ENCODE data around the gene PLEKHG3. TPM values are rescaled to one million over a fixed set of nuclear protein-coding genes. Genes with fewer than 3 reads are reported as not detected.

The PLEKHG3 gene
- total and polyA plus RNA-seq, 2 of the 4 experiments (the other 2 are of a cell fraction): 8.2 to 8.4 TPM

- Histone ChIP-seq H3K23ac (ENCODE audit: low read depth, low read length) (no peak overlapping the region), H3K9me1 (ENCODE audit: insufficient read depth, low read length) (peaks cover 4% of the 10 kb centered on the region; the same call in 1 of the 2 replicates), H3K4me3 (ENCODE audit: insufficient read depth, low read depth, low read length) (no peak overlapping the region), H3K18ac (ENCODE audit: low read depth, low read length) (no peak overlapping the region), H3K9ac (ENCODE audit: low read depth, low read length) (no peak overlapping the region), H4K91ac (ENCODE audit: insufficient read depth, low read depth, low read length) (no peak overlapping the region), H3K27ac (ENCODE audit: insufficient read depth, low read length) (no peak overlapping the region), H4K20me1 (ENCODE audit: insufficient read depth, low read length) (no peaks in the 10 kb centered on the region), H3K27me3 (ENCODE audit: control insufficient read depth, insufficient read depth, low read length) (no peaks in the 10 kb centered on the region), H2AFZ (replicated peaks; ENCODE audit: low read length, poor library complexity) (no peak overlapping the region), H3K79me1 (ENCODE audit: low read depth in 1 of 2, low read length in 2 of 2) (no peaks in the 10 kb centered on the region), H3K4me2 (ENCODE audit: low read depth, low read length) (no peak overlapping the region), H4K5ac (ENCODE audit: low read depth, low read length) (no peak overlapping the region), H3K36me3 (ENCODE audit: control insufficient read depth, insufficient read depth, low read length) (peaks cover 35% of the 10 kb centered on the region), H2BK20ac (ENCODE audit: low read depth, low read length) (no peak overlapping the region), H3K4ac (ENCODE audit: low read depth, low read length) (no peak overlapping the region), H2AK5ac (ENCODE audit: low read depth, low read length) (no peak overlapping the region), H3K4me1 (ENCODE audit: control insufficient read depth, insufficient read depth, low read length) (peaks cover 9% of the 10 kb centered on the region), H4K8ac (ENCODE audit: low read depth in 2 of 2, low read length in 2 of 2) (no peak overlapping the region), H2BK120ac (ENCODE audit: low read depth, low read length) (no peak overlapping the region), H3K14ac (replicated peaks; ENCODE audit: low read depth, low read length) (no peak overlapping the region), H3K56ac (ENCODE audit: extremely low read depth, insufficient read depth, low read length) (no peak overlapping the region), H2BK15ac (ENCODE audit: low read depth, low read length) (no peak overlapping the region), H3K9me3 (ENCODE audit: control insufficient read depth, insufficient read depth, low read length) (peaks cover 2% of the 10 kb centered on the region; the same call in 1 of the 2 replicates), H2AK9ac (replicated peaks; ENCODE audit: low read depth, low read length, poor library complexity) (no peak overlapping the region), H2BK5ac (ENCODE audit: low read depth, low read length, poor library complexity, severe bottlenecking) (no peak overlapping the region)
- DNase-seq (no peak), ATAC-seq (ENCODE audit: low read depth) (no peak)
- POLR2A ChIA-PET (ENCODE audit: unreplicated experiment): interaction anchor here (1.1 kb wide), 1 partner anchor 9 kb away, joined by 3 read pairs; no protein-coding TSS in a partner anchor
- intact Hi-C loops (cut with micrococcal nuclease) (no loop called here), dilution Hi-C loops (cut with HindIII; ENCODE audit: low sequenced_read_pairs, unreplicated experiment) (no loop called here), in situ Hi-C loops (cut with MboI; ENCODE audit: low sequenced_read_pairs) (no loop called here)
- WGBS, 2 experiments (ENCODE audit: extremely low coverage in 2 of 2, insufficient read length in 1 of 2): 97% methylated on average over 11 of the region's 15 CpGs; no CpG with 5 or more reads in 1 of the 2 experiments
- no TSS peak for BruUV-seq (replicated peaks)
- TF ChIP-seq RFX5 (IDR thresholded peaks at IDR 0.05; ENCODE audit: low read depth, low read length) (no peak), NFE2L2 (IDR thresholded peaks at IDR 0.05; ENCODE audit: low read depth, low read length) (no peak), BHLHE40 (IDR thresholded peaks at IDR 0.05; ENCODE audit: low read depth, low read length) (no peak), SMC3 (IDR thresholded peaks at IDR 0.05; ENCODE audit: low read depth, low read length) (no peak), RAD21 (IDR thresholded peaks at IDR 0.05; ENCODE audit: low read length) (no peak), POLR2A (IDR thresholded peaks at IDR 0.05; ENCODE audit: low read depth, low read length) (no peak), CHD1 (IDR thresholded peaks at IDR 0.05; ENCODE audit: low read depth, low read length) (no peak), RCOR1 (IDR thresholded peaks at IDR 0.05; ENCODE audit: insufficient replicate concordance, low read length) (no peak), MXI1 (IDR thresholded peaks at IDR 0.05; ENCODE audit: borderline replicate concordance, low read depth, low read length) (no peak), CTCF (conservative IDR thresholded peaks at IDR 0.05; ENCODE audit: low read depth, low read length) (no peak), FOS (IDR thresholded peaks at IDR 0.05; ENCODE audit: low read depth, low read length) (no peak), CEBPB (IDR thresholded peaks at IDR 0.05; ENCODE audit: low read depth, low read length) (no peak), MAZ (IDR thresholded peaks at IDR 0.05; ENCODE audit: borderline replicate concordance, low read depth, low read length) (no peak), MAFK (IDR thresholded peaks at IDR 0.05; ENCODE audit: low read depth, low read length) (no peak)
- TF ChIP-seq, protein P1, sequence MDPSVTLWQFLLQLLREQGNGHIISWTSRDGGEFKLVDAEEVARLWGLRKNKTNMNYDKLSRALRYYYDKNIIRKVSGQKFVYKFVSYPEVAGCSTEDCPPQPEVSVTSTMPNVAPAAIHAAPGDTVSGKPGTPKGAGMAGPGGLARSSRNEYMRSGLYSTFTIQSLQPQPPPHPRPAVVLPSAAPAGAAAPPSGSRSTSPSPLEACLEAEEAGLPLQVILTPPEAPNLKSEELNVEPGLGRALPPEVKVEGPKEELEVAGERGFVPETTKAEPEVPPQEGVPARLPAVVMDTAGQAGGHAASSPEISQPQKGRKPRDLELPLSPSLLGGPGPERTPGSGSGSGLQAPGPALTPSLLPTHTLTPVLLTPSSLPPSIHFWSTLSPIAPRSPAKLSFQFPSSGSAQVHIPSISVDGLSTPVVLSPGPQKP (IDR thresholded peaks at IDR 0.05; ENCODE audit: borderline replicate concordance, low read depth, low read length): no peak
- TF ChIP-seq, protein P2, sequence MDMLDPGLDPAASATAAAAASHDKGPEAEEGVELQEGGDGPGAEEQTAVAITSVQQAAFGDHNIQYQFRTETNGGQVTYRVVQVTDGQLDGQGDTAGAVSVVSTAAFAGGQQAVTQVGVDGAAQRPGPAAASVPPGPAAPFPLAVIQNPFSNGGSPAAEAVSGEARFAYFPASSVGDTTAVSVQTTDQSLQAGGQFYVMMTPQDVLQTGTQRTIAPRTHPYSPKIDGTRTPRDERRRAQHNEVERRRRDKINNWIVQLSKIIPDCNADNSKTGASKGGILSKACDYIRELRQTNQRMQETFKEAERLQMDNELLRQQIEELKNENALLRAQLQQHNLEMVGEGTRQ (IDR thresholded peaks at IDR 0.05; ENCODE audit: low read depth, low read length): no peak
- CTCF ChIA-PET: interaction anchor here (0.5 kb wide), 1 partner anchor 865 kb away, joined by 3 read pairs; no protein-coding TSS in a partner anchor
Measured at GRCh38 chr14:64741200-64741599, 37.0 kb downstream of the PLEKHG3 start.
